ENCODE measurements around the gene CBARP. TPM values are rescaled to one million over a fixed set of nuclear protein-coding genes. Genes with fewer than 3 reads are reported as not detected.
A peak's percentile ranks its signal among the peaks of the same experiment; 100 is the strongest.

Gene CBARP
- polyA plus RNA-seq, 3 donors = 0.20 to 4.3 (median 2.0) TPM

GRCh38 chr19:1256646-1257474 is 19.1 kb upstream of the CBARP start:
- no peak overlapping the region for H3K27ac ChIP-seq (ENCODE audit: low read depth, low read length)
- WGBS, 3 donors = 78 to 88% (median 84%) methylated on average over 46 of the region's 46 CpGs

- WGBS, 3 donors = 79 to 89% (median 88%) methylated on average over 49 to 52 of the region's 52 CpGs
- peak overlapping the region; percentile 19 for H3K27ac ChIP-seq (ENCODE audit: low read depth, low read length)
These were observed 17.7 kb upstream of the CBARP start for GRCh38 chr19:1255186-1256161.

- peak overlapping the region; percentile 57 for H3K27ac ChIP-seq (ENCODE audit: low read depth, low read length)
- WGBS, 3 donors = 85 to 90% (median 87%) methylated on average over 19 to 20 of the region's 20 CpGs
These were observed 16.9 kb upstream of the CBARP start for GRCh38 chr19:1254530-1255185.

GRCh38 chr19:1254081-1254527 is 16.3 kb upstream of the CBARP start:
- H3K27ac ChIP-seq (ENCODE audit: low read depth, low read length) = peak overlapping the region; percentile 97
- WGBS, 3 donors = 64 to 82% (median 72%) methylated on average over 36 to 37 of the region's 37 CpGs

GRCh38 chr19:1253514-1254080 is 15.8 kb upstream of the CBARP start:
- peak overlapping the region; percentile 97 for H3K27ac ChIP-seq (ENCODE audit: low read depth, low read length)
- 19 to 41% (median 21%) methylated on average over 16 to 23 of the region's 23 CpGs for WGBS, 3 donors

- peak overlapping the region; percentile 99 for H3K27ac ChIP-seq (ENCODE audit: low read depth, low read length)
- 0 to 2% (median 1%) methylated on average over 15 to 26 of the region's 26 CpGs for WGBS, 3 donors
These were observed 15.2 kb upstream of the CBARP start for GRCh38 chr19:1252821-1253513.

GRCh38 chr19:1252221-1252820 is 14.5 kb upstream of the CBARP start:
- peak overlapping the region; percentile 99 for H3K27ac ChIP-seq (ENCODE audit: low read depth, low read length)
- 0 to 2% (median 0%) methylated on average over 27 to 30 of the region's 30 CpGs for WGBS, 3 donors

- H3K27ac ChIP-seq (ENCODE audit: low read depth, low read length) = peak overlapping the region; percentile 99
- WGBS, 3 donors = 2 to 3% (median 2%) methylated on average over 28 to 41 of the region's 41 CpGs
These were observed 13.8 kb upstream of the CBARP start for GRCh38 chr19:1251330-1252220.

- H3K27ac ChIP-seq (ENCODE audit: low read depth, low read length) = peak overlapping the region; percentile 99
These were observed 12.8 kb upstream of the CBARP start for GRCh38 chr19:1250437-1251260.

GRCh38 chr19:1249990-1250436 is 12.2 kb upstream of the CBARP start:
- 0% methylated on average over 54 to 67 of the region's 67 CpGs for WGBS, 3 donors

More at GRCh38 chr19:1250437-1251260, 12.8 kb upstream of the CBARP start:
- 0 to 1% (median 1%) methylated on average over 47 to 85 of the region's 90 CpGs for WGBS, 3 donors

GRCh38 chr19:1249298-1249989 is 11.6 kb upstream of the CBARP start:
- peak overlapping the region; percentile 99 for H3K27ac ChIP-seq (ENCODE audit: low read depth, low read length)
- 0% methylated on average over 44 to 102 of the region's 102 CpGs for WGBS, 3 donors

More at GRCh38 chr19:1249990-1250436, 12.2 kb upstream of the CBARP start:
- H3K27ac ChIP-seq (ENCODE audit: low read depth, low read length) = peak overlapping the region; percentile 99

- WGBS, 3 donors = 0 to 1% (median 1%) methylated on average over 12 to 74 of the region's 74 CpGs
- H3K27ac ChIP-seq (ENCODE audit: low read depth, low read length) = peak overlapping the region; percentile 88
These were observed 11.0 kb upstream of the CBARP start for GRCh38 chr19:1248786-1249297.

- WGBS, 3 donors = 1 to 2% (median 1%) methylated on average over 54 to 60 of the region's 60 CpGs
- H3K27ac ChIP-seq (ENCODE audit: low read depth, low read length) = peak within 1 kb of the TSS; percentile 88
These were observed 10.5 kb upstream of the CBARP start, which contains the start of gene MIDN for GRCh38 chr19:1248139-1248785. Gene MIDN (plus strand): TSS chr19:1248583. CDS start chr19:1250297, 1,714 bp downstream.

GRCh38 chr19:1247748-1248138 is 9.9 kb upstream of the CBARP start:
- WGBS, 3 donors = 62 to 71% (median 69%) methylated on average over 8 of the region's 8 CpGs
- peak overlapping the region; percentile 88 for H3K27ac ChIP-seq (ENCODE audit: low read depth, low read length)
